Endometrial microvascular endothelial cells (primary cell): ENCODE measurements around the gene PPL. TPM values are rescaled to one million over a fixed set of nuclear protein-coding genes. Genes with fewer than 3 reads are reported as not detected.
"Not testable (repeated sequence)": the region's sequence is repeated elsewhere in the genome, so short reads cannot be mapped to it uniquely, and the experiment has no call there.

Source experiments
- in situ Hi-C: cut with HindIII; loops from 2 replicates; pipeline ENCODE4 v1.10.0; 2017; ENCODE audit warnings: low sequenced_read_pairs, low pct_unique_long_range_greater_than_20kb; ENCODE audit errors: inconsistent ontology term
- total RNA-seq: library from RNA; depleted of rRNA; stranded (reverse); fragments of >200 nt; gene quantifications from one replicate; pipeline ENCODE4 v1.2.3, GENCODE V29; 2015; ENCODE audit errors: inconsistent ontology term

PPL gene
- not detected for total RNA-seq

GRCh38 chr16:4936991-4937781 is at the start of gene PPL:
Gene PPL (minus strand): TSS chr16:4937148. CDS start chr16:4937045, 103 bp downstream.
- in situ Hi-C loops = no loop called here

GRCh38 chr16:4984174-4984990 is 47.4 kb upstream of the PPL start:
- in situ Hi-C loops = no loop called here

- in situ Hi-C loops = no loop called here
Observed at GRCh38 chr16:4982056-4982867, 45.3 kb upstream of the PPL start.

- in situ Hi-C loops = no loop called here
Observed at GRCh38 chr16:4981473-4981872, 44.5 kb upstream of the PPL start.

- in situ Hi-C loops = no loop called here
Observed at GRCh38 chr16:4980691-4981090, 43.7 kb upstream of the PPL start.

- in situ Hi-C loops = no loop called here
Observed at GRCh38 chr16:4979736-4980660, 43.0 kb upstream of the PPL start.

- in situ Hi-C loops = no loop called here
Observed at GRCh38 chr16:4979164-4979563, 42.2 kb upstream of the PPL start.

GRCh38 chr16:4976611-4977145 is 39.7 kb upstream of the PPL start:
- in situ Hi-C loops = no loop called here

GRCh38 chr16:4976079-4976478 is 39.1 kb upstream of the PPL start:
- in situ Hi-C loops = no loop called here

- in situ Hi-C loops = no loop called here
Observed at GRCh38 chr16:4972938-4973587, 36.1 kb upstream of the PPL start.

- in situ Hi-C loops = no loop called here
Observed at GRCh38 chr16:4970010-4970409, 33.1 kb upstream of the PPL start.

GRCh38 chr16:4968879-4969483 is 32.0 kb upstream of the PPL start:
- in situ Hi-C loops = no loop called here

- in situ Hi-C loops = not testable (repeated sequence)
Observed at GRCh38 chr16:4968278-4968677, 31.3 kb upstream of the PPL start.

GRCh38 chr16:4966736-4967453 is 29.9 kb upstream of the PPL start:
- in situ Hi-C loops = no loop called here

GRCh38 chr16:4963527-4963926 is 26.6 kb upstream of the PPL start:
- in situ Hi-C loops = not testable (repeated sequence)

GRCh38 chr16:4962716-4963115 is 25.8 kb upstream of the PPL start:
- in situ Hi-C loops = no loop called here

GRCh38 chr16:4960579-4960978 is 23.6 kb upstream of the PPL start:
- in situ Hi-C loops = no loop called here
